ENCODE measurements around the gene POLD4.
A peak's percentile ranks its signal among the peaks of the same experiment; 100 is the strongest.

POLD4 gene

GRCh38 chr11:67356387-67356863 lies 3.1 kb upstream of the POLD4 start:
- no peak for DNase-seq (ENCODE audit: low read depth)
- no peak for TF ChIP-seq CTCF (conservative IDR thresholded peaks at IDR 0.05; ENCODE audit: control insufficient read depth, insufficient read depth, low read depth, low read length)
- H3K4me3 ChIP-seq (ENCODE audit: control insufficient read depth, low read depth, low read length) = no peak overlapping the region

GRCh38 chr11:67355794-67356386 lies 2.5 kb upstream of the POLD4 start:
- no peak overlapping the region for H3K4me3 ChIP-seq (ENCODE audit: control insufficient read depth, low read depth, low read length)
- no peak for TF ChIP-seq CTCF (conservative IDR thresholded peaks at IDR 0.05; ENCODE audit: control insufficient read depth, insufficient read depth, low read depth, low read length)
- DNase-seq (ENCODE audit: low read depth) = no peak

- H3K4me3 ChIP-seq (ENCODE audit: control insufficient read depth, low read depth, low read length) = no peak overlapping the region
- TF ChIP-seq CTCF (conservative IDR thresholded peaks at IDR 0.05; ENCODE audit: control insufficient read depth, insufficient read depth, low read depth, low read length) = no peak
- no peak for DNase-seq (ENCODE audit: low read depth)
These were observed 1.9 kb upstream of the POLD4 start for GRCh38 chr11:67355023-67355793.

GRCh38 chr11:67354075-67355022 lies 1.0 kb upstream of the POLD4 start:
- peak; percentile 35 for TF ChIP-seq CTCF (conservative IDR thresholded peaks at IDR 0.05; ENCODE audit: control insufficient read depth, insufficient read depth, low read depth, low read length)
- peak; percentile 99 for DNase-seq (ENCODE audit: low read depth)
- peak overlapping the region; percentile 75 for H3K4me3 ChIP-seq (ENCODE audit: control insufficient read depth, low read depth, low read length)

GRCh38 chr11:67352546-67353316 lies 615 bp downstream of the POLD4 start:
- peak overlapping the region; percentile 75 for H3K4me3 ChIP-seq (ENCODE audit: control insufficient read depth, low read depth, low read length)
- no peak for TF ChIP-seq CTCF (conservative IDR thresholded peaks at IDR 0.05; ENCODE audit: control insufficient read depth, insufficient read depth, low read depth, low read length)
- DNase-seq (ENCODE audit: low read depth) = no peak
